OCI-LY3 (cell line): ENCODE data around the gene CELF2.

Experiments used
- H2AFZ ChIP-seq: fragments of 200-600, 300-600 bp; shearing (Covaris generic); 2 replicates; pipeline ENCODE4 v1.6.0; 2014; ENCODE audit warnings: antibody characterized with exemption, low read depth, low read length
- H3K27ac ChIP-seq: fragments of 200-600, 300-600 bp; sonication (generic); 2 replicates; pipeline ENCODE4 v1.5.1; 2014; ENCODE audit warnings: mild to moderate bottlenecking, low read length, moderate library complexity, mixed read lengths
- H3K27me3 ChIP-seq: fragments of 200-600, 300-600 bp; sonication (generic); 2 replicates; pipeline ENCODE4 v1.6.1; 2014; ENCODE audit warnings: low read depth, low read length, mixed read lengths
- H3K36me3 ChIP-seq: fragments of 200-600, 300-600 bp; sonication (generic); replicated peaks from 2 replicates; pipeline ENCODE3; 2014; ENCODE audit warnings: low read depth, low read length, mixed read lengths
- H3K4me1 ChIP-seq: fragments of 300-600, 200-600 bp; sonication (generic); 2 replicates; pipeline ENCODE4 v1.6.1; 2014; ENCODE audit warnings: low read length, mixed read lengths
- H3K4me2 ChIP-seq: fragments of 200-600, 300-600 bp; sonication (generic); 2 replicates; pipeline ENCODE4 v1.6.1; 2014; ENCODE audit warnings: low read length, mixed read lengths
- H3K4me3 ChIP-seq: fragments of 300-600, 200-600 bp; sonication (generic); 2 replicates; pipeline ENCODE4 v1.5.1; 2014; ENCODE audit warnings: antibody characterized with exemption, mild to moderate bottlenecking, low read length, moderate library complexity
- H3K79me2 ChIP-seq: fragments of 300-600, 200-600 bp; shearing (Covaris generic); 2 replicates; pipeline ENCODE4 v1.6.1; 2014; ENCODE audit warnings: mild to moderate bottlenecking, low read length, mixed read lengths
- H3K9ac ChIP-seq: fragments of 300-600, 200-600 bp; shearing (Covaris generic); 2 replicates; pipeline ENCODE4 v1.6.0; 2014; ENCODE audit warnings: mild to moderate bottlenecking, low read length, moderate library complexity
- H3K9me3 ChIP-seq: fragments of 200-600, 300-600 bp; shearing (Covaris generic); 2 replicates; pipeline ENCODE4 v1.6.1; 2014; ENCODE audit warnings: low read length, mixed read lengths; ENCODE audit not compliant: insufficient read depth
- H4K20me1 ChIP-seq: fragments of 200-600, 300-600 bp; sonication (generic); 2 replicates; pipeline ENCODE4 v1.6.1; 2016; ENCODE audit warnings: low read length, mixed read lengths; ENCODE audit not compliant: insufficient read depth
- CTCF ChIP-seq: fragments of 200-600, 300-600 bp; sonication (generic); IDR thresholded peaks from 2 replicates; pipeline ENCODE4 v1.5.1; 2014; ENCODE audit warnings: antibody characterized with exemption, low read length, low read depth
- EZH2phosphoT487 ChIP-seq: fragments of 200-600 bp; shearing (Covaris generic); IDR thresholded peaks from 2 replicates; pipeline ENCODE4 v1.6.1; 2018; ENCODE audit warnings: antibody characterized with exemption, mixed run types, low read depth

CELF2 gene

GRCh38 chr10:11109590-11109989, 91.9 kb downstream of the CELF2 start:
- Histone ChIP-seq H4K20me1 (no peaks in the 10 kb centered on the region), H3K79me2 (no peaks in the 10 kb centered on the region), H3K9me3 (no peaks in the 10 kb centered on the region), H3K4me2 (no peak overlapping the region), H3K27ac (no peak overlapping the region), H2AFZ (no peak overlapping the region), H3K27me3 (0 out of 2 replicates have a peak, but pooled peaks cover 3% of the 10 kb centered on the region), H3K4me3 (no peak overlapping the region), H3K36me3 (no peaks in the 10 kb centered on the region), H3K4me1 (peaks cover 9% of the 10 kb centered on the region), H3K9ac (no peak overlapping the region)
- no peak for TF ChIP-seq EZH2phosphoT487
- no peak for TF ChIP-seq CTCF

GRCh38 chr10:11110539-11110938, 92.9 kb downstream of the CELF2 start:
- H4K20me1 ChIP-seq = no peaks in the 10 kb centered on the region
- TF ChIP-seq CTCF (no peak), EZH2phosphoT487 (no peak)
- no peak overlapping the region for H3K4me2 ChIP-seq

GRCh38 chr10:11111490-11111889, 93.8 kb downstream of the CELF2 start:
- no peaks in the 10 kb centered on the region; the same call in 1 of the 2 replicates for H3K4me1 ChIP-seq
- TF ChIP-seq EZH2phosphoT487 (no peak), CTCF (no peak)

More at GRCh38 chr10:11110539-11110938, 92.9 kb downstream of the CELF2 start:
- no peak overlapping the region for H3K4me3 ChIP-seq
- peaks cover 3% of the 10 kb centered on the region; the same call in 1 of the 2 replicates for H3K27me3 ChIP-seq
- H2AFZ ChIP-seq = no peak overlapping the region
- no peaks in the 10 kb centered on the region for H3K36me3 ChIP-seq
- no peaks in the 10 kb centered on the region; the same call in 1 of the 2 replicates for H3K4me1 ChIP-seq
- H3K79me2 ChIP-seq = no peaks in the 10 kb centered on the region
- no peak overlapping the region for H3K9ac ChIP-seq
- no peak overlapping the region for H3K27ac ChIP-seq
- no peaks in the 10 kb centered on the region for H3K9me3 ChIP-seq

GRCh38 chr10:11112718-11113117, 95.0 kb downstream of the CELF2 start:
- Histone ChIP-seq H3K9me3 (no peaks in the 10 kb centered on the region), H3K9ac (no peak overlapping the region), H3K4me1 (no peaks in the 10 kb centered on the region), H3K36me3 (no peaks in the 10 kb centered on the region), H4K20me1 (no peaks in the 10 kb centered on the region), H3K27ac (no peak overlapping the region), H3K27me3 (peaks cover 3% of the 10 kb centered on the region; the same call in 1 of the 2 replicates), H3K4me2 (no peak overlapping the region), H3K79me2 (no peaks in the 10 kb centered on the region), H2AFZ (no peak overlapping the region), H3K4me3 (no peak overlapping the region)
- no peak for TF ChIP-seq CTCF
- TF ChIP-seq EZH2phosphoT487 = no peak

More at GRCh38 chr10:11111490-11111889, 93.8 kb downstream of the CELF2 start:
- no peak overlapping the region for H3K27ac ChIP-seq
- H3K79me2 ChIP-seq = no peaks in the 10 kb centered on the region
- H3K4me3 ChIP-seq = no peak overlapping the region
- H2AFZ ChIP-seq = no peak overlapping the region
- H3K36me3 ChIP-seq = no peaks in the 10 kb centered on the region
- H3K9me3 ChIP-seq = no peaks in the 10 kb centered on the region
- no peaks in the 10 kb centered on the region for H4K20me1 ChIP-seq
- H3K27me3 ChIP-seq = peaks cover 3% of the 10 kb centered on the region; the same call in 1 of the 2 replicates
- no peak overlapping the region for H3K9ac ChIP-seq
- no peak overlapping the region for H3K4me2 ChIP-seq
